M059J (cell line): ENCODE measurements around the gene PHF24. TPM values are rescaled to one million over a fixed set of nuclear protein-coding genes. Genes with fewer than 3 reads are reported as not detected.

Experiments used
- DNase-seq: peaks from one replicate; pipeline ENCODE4 v3.0.0-alpha.2; 2012; ENCODE audit warnings: low read depth
- total RNA-seq: library from RNA; depleted of rRNA; stranded (reverse); fragments of >200 nt; shearing (Covaris generic); gene quantifications from 2 replicates; pipeline ENCODE4 v1.2.3, GENCODE V29; 2014

The PHF24 gene
- total RNA-seq, 1 experiment from 2014 or later, result not detected

GRCh38 chr9:34983209-34983608 lies 25.1 kb downstream of the PHF24 start:
- no peak for DNase-seq

DNA sequence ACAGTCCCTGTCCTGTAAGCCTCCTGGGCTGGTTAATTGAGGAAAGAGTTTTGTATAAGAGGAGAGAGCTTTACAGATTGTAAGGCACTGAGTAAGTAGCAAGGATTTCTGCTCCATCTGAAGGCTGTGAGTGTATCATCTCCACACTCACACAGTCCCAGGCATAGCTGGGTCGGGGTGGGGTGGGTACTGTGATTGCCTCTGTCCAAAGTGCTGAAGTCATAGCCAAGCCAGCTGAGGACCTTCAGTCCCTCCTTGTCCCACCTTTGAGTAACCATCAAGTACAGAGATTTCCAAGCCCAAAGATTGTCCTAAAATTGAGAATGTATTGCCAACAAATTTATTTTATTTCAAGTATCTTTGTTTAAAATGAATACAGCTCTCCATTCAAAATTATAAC lies 26.0 kb downstream of the PHF24 start:
- DNase-seq, result peak; percentile 35

DNA sequence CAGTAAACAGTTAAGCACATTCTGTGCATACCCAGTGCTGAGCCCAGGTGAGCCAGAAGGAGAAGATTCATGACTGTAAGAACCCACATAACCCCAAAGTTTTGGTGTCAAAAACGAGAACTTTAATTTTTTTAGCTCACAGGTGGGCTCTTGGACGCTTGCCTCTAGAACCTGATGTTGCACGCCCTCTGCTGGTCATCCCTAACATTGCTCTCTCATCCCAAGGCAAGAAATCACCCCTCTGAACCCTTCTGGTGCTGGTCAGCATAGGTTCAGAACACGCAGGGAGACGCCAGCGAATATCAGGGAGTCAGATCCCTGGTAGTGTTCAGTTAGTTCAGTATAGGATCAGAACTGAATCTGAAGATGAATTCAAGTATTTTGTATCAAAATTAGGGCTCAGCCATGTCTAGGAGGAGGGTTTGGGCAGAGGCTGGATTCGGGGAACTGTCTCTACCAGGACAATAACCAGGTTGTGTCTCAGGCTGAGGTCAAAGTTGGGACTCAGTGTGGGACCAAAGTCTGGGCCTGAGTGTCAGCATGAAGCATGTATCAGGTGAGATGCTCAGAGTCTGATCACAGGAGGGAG lies 27.3 kb downstream of the PHF24 start:
- DNase-seq, result peak; percentile 61

DNA sequence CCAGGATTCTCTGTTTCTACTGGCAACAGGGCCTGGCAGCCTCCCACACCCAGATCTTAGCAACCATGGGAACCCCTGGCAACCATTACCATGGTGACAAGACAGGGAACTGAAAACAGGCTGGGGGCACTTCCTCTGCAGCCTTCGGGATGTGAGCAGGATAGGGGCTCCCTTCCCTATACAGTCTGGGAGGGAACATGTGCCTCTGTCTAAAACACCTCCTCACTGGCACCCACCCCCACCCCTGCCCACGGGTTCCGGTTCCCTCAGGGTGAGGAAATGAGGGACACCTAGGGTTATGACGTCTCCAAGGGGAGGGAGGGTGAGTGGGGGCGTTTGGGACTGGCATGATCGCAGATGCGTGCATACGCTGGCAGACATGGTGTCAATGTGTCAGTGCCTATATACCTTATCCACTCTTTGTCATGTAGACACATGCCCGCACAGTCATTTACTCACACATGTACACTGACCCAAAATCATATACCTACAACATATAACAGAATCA lies 28.5 kb downstream of the PHF24 start:
- peak; percentile 56 for DNase-seq

DNA sequence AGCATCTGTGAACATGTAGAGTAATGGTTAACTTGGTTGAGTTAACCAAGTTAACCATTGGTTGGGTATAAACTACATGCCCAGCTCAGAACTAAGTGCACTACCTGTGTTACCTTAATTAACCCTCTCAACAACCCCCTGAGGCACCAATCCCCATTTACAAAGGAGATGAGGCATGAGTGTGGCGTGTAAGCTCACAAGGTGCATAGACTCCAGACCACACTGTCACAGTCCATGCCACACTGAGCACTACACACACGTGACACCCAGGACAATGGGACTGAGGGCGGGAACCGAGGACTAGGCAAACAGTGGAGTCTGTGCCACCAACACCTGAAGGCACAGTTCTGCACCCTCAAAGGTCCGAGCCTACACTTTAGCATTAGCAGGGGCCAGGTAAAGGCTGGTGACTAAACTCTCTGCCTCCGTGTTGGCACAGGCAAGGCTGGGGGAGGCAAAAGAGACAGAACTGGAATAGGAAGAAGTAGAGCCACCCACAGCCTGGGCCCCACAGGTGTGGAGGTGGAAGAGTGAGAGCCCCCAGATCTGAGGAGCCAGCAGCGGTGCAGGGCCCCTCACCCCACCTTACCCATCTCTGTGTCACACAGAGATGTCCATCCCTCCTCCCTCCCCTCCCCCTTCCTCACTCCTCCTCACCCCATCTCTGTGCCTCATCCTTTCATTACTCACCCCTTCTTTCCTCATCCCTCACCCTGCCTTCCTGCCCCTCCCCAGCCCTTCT lies 29.2 kb downstream of the PHF24 start:
- DNase-seq, result no peak

GRCh38 chr9:34988218-34989002 lies 30.3 kb downstream of the PHF24 start:
- no peak for DNase-seq

DNA sequence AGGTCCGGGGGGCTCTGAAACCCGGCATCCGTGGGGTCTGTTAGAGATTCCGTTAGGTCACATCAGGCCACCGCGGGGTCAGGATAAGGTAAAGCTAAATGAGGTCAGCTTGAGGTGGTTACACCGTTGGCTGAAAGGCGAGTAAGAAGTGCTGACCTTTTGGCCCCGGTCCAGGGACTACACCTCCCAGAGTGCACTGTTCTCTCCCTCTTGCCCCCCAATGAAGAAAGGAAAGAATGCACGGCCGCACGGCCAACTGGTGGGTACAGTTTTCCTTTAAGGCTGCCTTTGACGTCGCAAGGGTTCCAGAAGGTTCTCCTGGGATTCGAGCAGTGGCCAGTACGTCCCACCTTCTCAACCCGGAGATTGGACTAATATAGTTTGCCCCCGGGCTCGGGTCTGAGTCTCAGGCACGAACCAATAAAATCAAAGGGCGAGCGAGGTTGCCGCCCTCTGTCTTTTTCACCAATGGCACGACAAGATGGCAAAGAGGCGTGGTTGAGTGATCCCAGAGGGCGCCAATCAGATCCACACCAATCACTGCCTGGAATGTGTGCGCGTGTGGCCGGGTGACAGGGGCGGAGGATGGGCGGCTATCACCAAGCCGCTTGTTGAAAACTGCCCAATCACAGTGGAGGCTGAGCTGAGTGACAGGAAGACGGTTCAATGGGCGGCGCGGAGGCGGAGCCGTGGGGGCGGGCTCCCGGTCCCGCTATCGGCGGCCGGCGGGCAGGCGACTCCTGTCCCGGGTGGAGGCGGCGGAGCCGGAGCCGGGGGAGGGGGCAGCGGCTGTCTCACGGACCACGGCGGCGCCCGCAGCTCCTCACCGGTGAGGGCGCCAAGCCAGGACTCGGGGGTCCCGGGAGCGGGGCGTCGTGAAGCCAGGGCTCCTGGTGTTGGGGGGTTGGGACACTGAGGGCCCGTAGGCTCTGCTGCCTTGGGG lies 31.2 kb downstream of the PHF24 start, which contains the start of gene DNAJB5:
DNAJB5 (plus strand) TSS at position 743 of the 943 bp plus-strand sequence. CDS start 886 bp downstream, outside the sequence.
- peak; percentile 100 for DNase-seq

- peak; percentile 53 for DNase-seq
Observed at GRCh38 chr9:34989946-34990635, 32.0 kb downstream of the PHF24 start.

DNA sequence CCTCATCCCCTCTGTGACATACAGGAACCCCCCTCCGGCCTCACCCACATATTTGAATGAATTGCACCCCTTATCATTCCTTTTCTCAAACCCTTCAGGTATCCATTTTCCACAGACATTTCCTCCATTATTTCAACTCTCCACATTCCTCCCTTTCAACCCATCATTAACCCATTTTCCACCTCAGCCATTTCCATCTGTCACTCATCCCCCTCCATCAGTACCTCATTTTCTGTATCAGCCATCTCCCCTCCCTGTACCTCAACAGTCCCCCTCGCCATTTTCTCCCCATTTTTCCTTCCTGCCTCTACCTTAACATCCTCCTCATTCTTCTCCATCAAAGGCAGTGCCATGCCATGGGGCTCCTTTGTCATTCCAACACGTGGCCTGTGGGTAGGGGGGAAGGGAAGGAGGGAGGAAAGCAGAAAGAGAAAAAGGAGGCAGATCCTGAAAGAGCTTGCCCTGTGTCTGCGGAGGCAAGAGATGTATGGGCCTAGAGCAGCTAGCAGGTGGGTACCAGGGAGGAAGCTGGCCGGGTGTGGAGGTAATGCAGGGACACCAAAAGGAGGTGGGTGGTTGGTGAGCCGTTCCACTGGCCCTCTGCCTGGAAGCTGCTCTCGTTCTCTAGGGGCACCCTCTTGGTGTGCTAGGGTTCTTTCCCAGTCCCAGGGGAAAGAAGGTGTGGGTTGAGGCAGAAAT lies 33.0 kb downstream of the PHF24 start:
- no peak for DNase-seq

DNA sequence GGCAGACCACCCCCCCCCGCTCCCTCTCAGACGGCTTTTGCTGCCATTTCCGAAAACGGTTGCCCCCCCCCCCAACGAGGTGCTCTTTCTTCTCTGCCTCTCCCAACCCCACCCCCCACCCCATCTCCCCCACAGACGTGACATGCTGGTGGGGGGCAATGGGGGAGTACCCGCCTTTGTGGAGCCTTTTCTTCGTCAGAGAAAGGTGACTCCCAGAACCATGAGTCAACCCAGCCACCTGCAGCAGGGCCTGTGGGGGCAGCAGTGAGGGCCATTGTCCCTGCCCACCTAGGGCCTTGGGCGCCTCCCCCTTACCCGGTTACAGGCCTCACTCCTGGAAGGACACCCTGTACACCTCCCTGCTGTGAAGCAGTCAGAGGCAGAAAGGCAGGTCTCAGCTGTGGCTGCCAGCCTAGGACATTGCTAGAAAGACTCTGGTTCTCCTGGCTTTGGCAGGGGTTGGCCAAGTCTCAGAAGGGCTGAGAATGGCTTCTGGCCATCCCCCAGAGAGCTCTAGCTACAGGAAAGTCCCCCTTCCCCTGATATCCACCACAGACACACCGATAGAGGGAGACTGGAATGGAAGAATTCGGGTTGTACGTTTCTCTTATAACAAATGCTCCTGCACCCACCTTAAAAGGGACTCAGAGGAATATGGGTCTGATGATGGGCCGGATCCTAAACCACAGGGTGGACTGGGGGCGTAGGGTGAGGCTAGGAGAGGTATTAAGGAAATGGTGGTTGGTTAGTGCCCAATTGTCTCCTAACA lies 33.7 kb downstream of the PHF24 start:
- peak; percentile 63 for DNase-seq

DNA sequence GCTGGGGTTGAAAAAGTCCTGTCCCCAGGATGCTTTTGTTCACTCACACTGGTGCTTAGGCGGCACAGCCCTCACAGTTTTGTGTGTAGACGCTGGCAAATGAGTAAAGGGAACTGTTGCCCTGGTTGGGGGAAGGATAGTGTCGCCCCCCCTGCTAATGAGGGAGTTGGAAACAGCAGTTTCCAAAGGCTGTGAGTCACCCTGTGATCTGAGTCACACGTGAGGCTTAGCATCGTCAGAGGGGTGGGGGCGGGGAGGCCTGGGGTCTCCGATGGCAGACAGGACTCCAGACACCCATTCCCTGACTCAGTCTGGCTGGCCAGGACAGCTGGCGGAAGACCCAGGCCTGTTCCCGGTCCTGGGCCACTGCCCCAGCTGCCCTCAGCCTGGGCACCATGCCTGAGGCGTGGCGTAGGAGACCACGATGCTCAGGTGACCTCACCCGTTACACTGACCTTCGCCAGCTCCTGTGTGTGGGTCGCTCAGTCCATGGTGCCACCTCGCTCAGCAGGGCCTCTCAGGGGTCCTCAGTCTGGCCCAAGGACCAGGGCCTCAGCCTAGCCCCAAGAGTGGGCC lies 34.4 kb downstream of the PHF24 start:
- peak; percentile 94 for DNase-seq

- DNase-seq, result peak; percentile 35
Observed at GRCh38 chr9:34993502-34994259, 35.6 kb downstream of the PHF24 start.

- peak; percentile 58 for DNase-seq
Observed at GRCh38 chr9:34994260-34994899, 36.3 kb downstream of the PHF24 start.

DNA sequence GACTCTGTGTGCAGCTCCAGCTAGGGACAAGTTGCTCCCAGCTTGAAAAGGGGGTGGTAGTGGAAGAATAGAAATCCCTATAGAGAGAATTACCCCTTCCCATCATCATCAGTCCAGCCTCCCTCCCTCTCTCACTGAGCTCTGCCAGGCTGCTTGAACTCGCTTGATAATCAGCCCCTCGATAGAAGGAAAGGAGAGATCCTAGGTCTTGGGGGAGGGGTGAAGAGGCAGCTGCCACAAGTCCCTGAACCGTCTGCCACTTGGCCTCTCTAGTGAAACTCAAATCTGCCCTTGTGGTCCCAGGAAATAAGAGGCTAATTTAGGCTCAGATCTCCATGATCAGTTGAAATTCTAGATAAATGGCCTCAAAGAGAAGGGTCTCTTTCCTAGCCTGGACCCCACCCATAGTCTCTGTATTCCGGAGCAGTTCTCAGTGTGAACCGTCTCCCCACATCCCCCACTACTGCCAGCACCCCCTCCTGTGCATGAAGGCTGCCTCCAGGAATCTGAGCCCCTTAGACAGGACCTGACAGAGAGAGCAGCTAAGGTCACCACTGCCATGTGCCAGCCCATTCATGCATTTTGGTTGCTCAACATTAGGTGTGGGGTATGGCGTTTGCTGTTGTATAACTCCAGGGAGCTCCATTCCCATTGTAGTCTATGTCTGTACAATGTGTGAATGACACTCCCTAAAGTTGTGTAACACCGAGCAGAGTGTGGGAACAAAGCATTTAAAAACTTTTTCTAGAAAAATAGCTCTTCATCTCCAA lies 37.0 kb downstream of the PHF24 start:
- DNase-seq, result no peak

- no peak for DNase-seq
Observed at GRCh38 chr9:34995670-34996060, 37.6 kb downstream of the PHF24 start.

GRCh38 chr9:34996181-34996904 lies 38.3 kb downstream of the PHF24 start:
- DNase-seq, result no peak
